H4 (cell line): ENCODE data around the gene TIMM21. TPM values are rescaled to one million over a fixed set of nuclear protein-coding genes. Genes with fewer than 3 reads are reported as not detected.

ENCODE experiments used
- DNase-seq: peaks from one replicate; pipeline ENCODE4 v3.0.0-alpha.2; 2015; ENCODE audit warnings: low spot score
- total RNA-seq: library from RNA; depleted of rRNA; stranded (reverse); fragments of >200 nt; shearing (Covaris generic); gene quantifications from 2 replicates; pipeline ENCODE4 v1.2.3, GENCODE V29; 2014

The TIMM21 gene
- total RNA-seq, 1 experiment from 2014 or later: 29.2 TPM

DNA sequence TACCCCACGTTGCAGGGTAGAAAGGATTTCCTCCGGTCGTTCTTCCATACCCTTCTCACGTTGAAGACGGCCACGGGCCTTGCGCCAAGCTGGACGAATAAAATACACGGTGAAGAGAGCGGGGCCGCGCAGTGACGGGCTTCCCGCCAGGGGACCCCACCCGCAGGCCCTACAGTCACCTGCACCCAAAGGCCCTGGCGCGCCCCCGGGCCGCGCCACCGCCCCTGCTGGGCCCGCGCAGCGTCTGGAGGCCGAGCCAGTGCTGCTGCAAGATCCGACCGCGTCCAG, 888 bp upstream of the TIMM21 start:
- no peak for DNase-seq

- no peak for DNase-seq
Observed at GRCh38 chr18:74148543-74149070, 284 bp downstream of the TIMM21 start.

DNA sequence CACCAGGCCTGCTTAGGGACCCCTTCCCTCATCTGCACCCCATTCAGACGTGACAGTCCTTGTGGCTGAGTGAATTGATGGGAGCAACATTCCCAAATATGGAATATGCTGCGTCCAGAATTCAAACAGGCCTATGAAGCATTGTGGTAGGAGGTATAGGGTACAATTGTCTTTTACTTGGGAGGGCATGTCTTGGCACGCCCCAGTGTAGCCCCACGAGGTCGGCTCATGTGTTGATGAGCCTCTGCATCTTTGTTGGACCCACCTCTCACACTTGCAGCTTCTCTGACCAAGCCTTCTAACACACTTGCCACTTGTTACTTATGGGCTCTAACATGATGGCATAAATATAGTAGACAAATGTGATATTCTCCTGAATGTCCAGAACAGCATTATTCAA, 1.6 kb downstream of the TIMM21 start:
- no peak for DNase-seq

- DNase-seq: no peak
Observed at GRCh38 chr18:74152270-74152669, 3.9 kb downstream of the TIMM21 start.

DNA sequence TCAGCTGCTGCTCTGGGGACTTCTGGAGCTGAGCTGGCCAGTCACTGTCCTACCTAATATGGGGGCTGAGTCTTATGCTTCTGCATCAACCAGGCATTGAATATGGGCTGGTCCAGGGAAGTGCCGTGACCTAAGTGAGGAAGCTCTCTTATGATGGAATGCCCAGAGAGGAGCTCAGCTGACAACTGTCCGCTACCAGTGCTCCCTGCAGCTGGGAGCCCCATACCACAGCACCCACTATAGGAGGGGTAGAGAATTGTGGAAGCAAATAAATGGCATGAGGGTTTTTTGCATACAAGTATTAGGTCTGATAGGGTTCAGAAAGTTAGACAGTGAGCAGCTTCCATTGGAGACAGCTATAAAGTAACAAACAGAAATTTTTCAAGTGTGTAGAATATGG, 4.5 kb downstream of the TIMM21 start:
- DNase-seq: no peak

DNA sequence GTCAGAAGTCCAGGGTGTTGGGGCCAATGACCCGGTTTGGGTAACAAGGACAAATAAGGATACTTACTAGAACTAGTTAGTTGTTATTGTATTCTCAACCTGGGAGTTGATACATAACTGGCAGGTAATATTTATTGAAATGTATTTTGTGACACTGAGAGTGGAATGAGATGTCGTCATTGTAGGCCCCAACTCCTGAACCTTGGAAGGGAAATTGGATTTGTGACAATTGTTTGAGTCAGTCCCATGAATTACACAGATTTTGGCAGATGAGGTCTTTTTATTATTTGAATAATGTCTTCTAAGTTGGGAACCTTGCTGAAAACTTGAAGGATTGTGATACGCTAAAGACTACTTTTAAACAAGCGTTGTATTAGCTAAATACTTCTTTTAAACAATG, 5.1 kb downstream of the TIMM21 start:
- no peak for DNase-seq

DNA sequence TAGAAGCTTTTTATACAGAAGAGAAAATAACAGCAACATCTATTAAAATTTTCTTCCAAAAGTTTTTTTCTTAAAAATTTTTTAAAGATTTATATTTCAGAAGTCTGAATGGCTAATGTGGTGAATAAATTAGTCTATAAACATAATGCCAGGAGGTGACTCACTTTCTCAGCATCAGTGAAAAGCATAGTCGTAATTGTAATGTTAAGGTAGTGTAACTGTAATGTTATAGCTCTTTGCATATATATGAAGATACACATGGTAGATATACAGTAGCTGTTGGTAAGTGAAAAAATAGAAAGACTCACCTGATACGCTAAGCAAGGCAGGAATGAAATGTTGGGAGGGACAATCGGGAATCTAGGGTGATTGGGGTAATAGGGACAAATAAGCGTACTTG, 5.5 kb downstream of the TIMM21 start:
- DNase-seq: no peak

GRCh38 chr18:74154716-74155115, 6.4 kb downstream of the TIMM21 start:
- DNase-seq: no peak

GRCh38 chr18:74155276-74155675, 7.0 kb downstream of the TIMM21 start:
- DNase-seq: no peak

- no peak for DNase-seq
Observed at GRCh38 chr18:74163019-74163660, 14.8 kb downstream of the TIMM21 start.

GRCh38 chr18:74166386-74166785, 18.1 kb downstream of the TIMM21 start:
- DNase-seq: no peak

GRCh38 chr18:74171910-74172606, 23.7 kb downstream of the TIMM21 start:
- DNase-seq: no peak

GRCh38 chr18:74172697-74173433, 24.5 kb downstream of the TIMM21 start:
- no peak for DNase-seq

- no peak for DNase-seq
Observed at GRCh38 chr18:74173434-74173750, 25.1 kb downstream of the TIMM21 start.

DNA sequence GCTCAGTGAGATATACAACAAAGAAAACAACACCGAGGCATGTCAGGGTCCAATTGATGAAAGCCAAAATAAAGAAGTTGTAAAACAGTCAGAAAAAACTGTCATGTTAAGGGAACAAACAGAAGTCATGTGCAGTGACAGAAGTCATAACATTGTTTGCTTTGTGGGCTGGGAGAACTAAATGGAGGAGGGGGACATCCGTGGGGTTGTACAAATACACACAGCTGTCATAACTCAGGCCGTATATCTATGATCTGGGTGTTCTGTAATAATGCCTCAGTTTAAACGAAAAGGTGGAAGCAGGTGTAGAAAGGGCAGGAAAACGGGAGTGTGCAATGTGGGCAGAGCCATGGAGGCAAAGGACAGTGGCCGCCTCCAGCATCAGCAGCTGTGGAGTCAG, 27.3 kb downstream of the TIMM21 start:
- no peak for DNase-seq

- DNase-seq: no peak
Observed at GRCh38 chr18:74178884-74179283, 30.6 kb downstream of the TIMM21 start.

DNA sequence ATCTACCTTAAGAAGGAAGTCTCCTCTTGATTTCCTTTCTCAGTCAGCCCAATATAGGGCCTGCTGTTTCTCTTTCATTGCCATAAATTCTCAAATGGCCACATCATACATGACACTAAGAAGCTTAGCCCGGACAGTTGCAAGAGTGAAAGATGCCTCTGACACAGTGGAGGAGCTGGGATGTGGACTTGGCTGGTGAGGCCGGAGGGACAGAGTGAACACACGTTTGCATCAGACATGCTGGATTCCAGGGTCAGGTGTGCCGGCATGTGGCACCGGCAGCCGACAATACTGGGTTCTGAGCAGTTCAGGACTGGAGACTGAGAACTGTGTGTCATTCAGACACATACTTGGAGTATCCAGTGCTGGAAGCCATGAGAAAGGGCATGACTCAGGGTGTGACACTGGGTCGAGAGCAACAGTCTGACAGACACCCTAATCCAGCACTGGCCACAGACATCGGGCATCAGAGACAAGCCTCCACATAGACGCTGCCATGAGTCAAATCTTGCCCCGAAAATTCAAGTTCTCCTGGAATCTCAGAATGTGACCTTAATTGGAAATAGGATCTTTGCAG, 31.4 kb downstream of the TIMM21 start:
- DNase-seq: no peak

GRCh38 chr18:74182335-74182734, 34.0 kb downstream of the TIMM21 start:
- DNase-seq: no peak

DNA sequence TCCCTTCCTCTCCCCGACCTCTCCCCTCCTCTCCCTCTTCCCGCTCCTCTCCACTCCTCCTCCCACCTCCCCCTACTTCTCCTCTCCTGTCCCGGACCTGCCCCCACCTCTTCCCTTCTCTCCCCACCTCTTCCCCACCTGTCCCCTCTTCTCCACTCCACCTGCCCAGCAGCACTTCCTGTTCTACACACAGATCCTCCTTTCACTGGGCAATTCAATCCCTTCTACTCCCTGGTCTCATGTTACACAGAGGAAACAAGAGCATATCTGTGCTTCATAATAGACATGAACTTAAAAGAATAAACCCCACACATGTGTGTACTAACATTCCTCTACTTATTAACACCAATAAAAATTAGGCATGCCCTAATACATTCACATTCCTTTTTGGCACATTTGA, 34.8 kb downstream of the TIMM21 start:
- no peak for DNase-seq

DNA sequence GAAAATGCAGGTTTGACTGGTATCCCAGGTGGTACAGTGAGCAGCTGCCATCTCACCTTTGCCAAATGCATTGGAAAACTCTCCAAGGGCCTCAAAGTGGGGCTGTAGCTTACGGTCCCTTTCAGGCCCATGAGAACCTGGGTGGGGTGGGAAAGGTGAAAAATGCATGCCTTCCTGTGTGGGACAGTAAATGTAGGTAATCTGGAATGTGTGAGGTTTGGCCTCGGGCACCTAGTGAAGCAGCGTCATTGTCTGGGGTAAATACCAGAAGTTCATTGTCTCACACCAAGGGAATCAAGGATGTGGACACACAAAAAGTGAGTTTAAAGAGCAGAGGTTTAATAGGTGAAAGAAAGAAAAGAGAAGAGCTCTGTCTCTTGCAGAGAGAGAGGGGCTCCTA, 36.6 kb downstream of the TIMM21 start:
- no peak for DNase-seq

- DNase-seq: no peak
Observed at GRCh38 chr18:74185860-74186259, 37.5 kb downstream of the TIMM21 start.

GRCh38 chr18:74186661-74187060, 38.3 kb downstream of the TIMM21 start:
- no peak for DNase-seq

DNA sequence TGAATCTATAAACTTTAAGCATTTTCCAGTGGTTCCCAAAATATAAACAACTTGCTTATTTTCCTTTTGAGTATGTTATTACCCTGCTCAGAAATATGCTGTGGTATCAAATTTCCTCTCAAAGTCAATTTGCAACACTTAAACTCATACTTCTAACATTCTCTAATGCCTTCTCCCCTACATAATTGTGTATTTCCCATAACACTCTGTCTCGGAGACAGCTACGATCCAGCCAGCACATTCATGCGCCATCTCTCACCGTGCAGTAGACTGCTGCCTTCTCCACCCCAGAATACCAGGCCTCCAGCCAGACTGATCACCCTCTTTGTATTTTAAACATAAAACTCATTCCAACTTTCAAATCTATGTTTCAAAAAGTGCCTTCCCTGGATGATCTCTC, 41.8 kb downstream of the TIMM21 start:
- DNase-seq: no peak
